HG02870 (cell line): Measurements from ENCODE around the gene SRGAP1.
"Not testable (repeated sequence)": the region's sequence is repeated elsewhere in the genome, so short reads cannot be mapped to it uniquely, and the experiment has no call there.

Experiments used
- ATAC-seq: cut with Tn5 transposase; IDR thresholded peaks from one replicate; pipeline ENCODE4 v1.9.1; 2021; ENCODE audit warnings: mild to moderate bottlenecking, moderate library complexity; ENCODE audit not compliant: unreplicated experiment

Gene SRGAP1

GRCh38 chr12:64076565-64076964 lies 232.1 kb downstream of the SRGAP1 start:
- not testable (repeated sequence) for ATAC-seq

GRCh38 chr12:64077922-64078321 lies 233.4 kb downstream of the SRGAP1 start:
- ATAC-seq: no peak

- no peak for ATAC-seq
Measured at GRCh38 chr12:64080319-64081007, 236.0 kb downstream of the SRGAP1 start.

- ATAC-seq: no peak
Measured at GRCh38 chr12:64081008-64081404, 236.5 kb downstream of the SRGAP1 start.

- ATAC-seq: no peak
Measured at GRCh38 chr12:64082116-64082515, 237.6 kb downstream of the SRGAP1 start.

GRCh38 chr12:64082866-64083268 lies 238.4 kb downstream of the SRGAP1 start:
- no peak for ATAC-seq

- ATAC-seq: no peak
Measured at GRCh38 chr12:64083285-64084210, 239.0 kb downstream of the SRGAP1 start.

- ATAC-seq: no peak
Measured at GRCh38 chr12:64085154-64085553, 240.7 kb downstream of the SRGAP1 start.

- ATAC-seq: no peak
Measured at GRCh38 chr12:64085996-64086395, 241.5 kb downstream of the SRGAP1 start.

- no peak for ATAC-seq
Measured at GRCh38 chr12:64086946-64087345, 242.4 kb downstream of the SRGAP1 start.

GRCh38 chr12:64087761-64088160 lies 243.3 kb downstream of the SRGAP1 start:
- no peak for ATAC-seq

- ATAC-seq: no peak
Measured at GRCh38 chr12:64088431-64089349, 244.2 kb downstream of the SRGAP1 start.

GRCh38 chr12:64090047-64090446 lies 245.5 kb downstream of the SRGAP1 start:
- no peak for ATAC-seq

- ATAC-seq: no peak
Measured at GRCh38 chr12:64091186-64091585, 246.7 kb downstream of the SRGAP1 start.

- ATAC-seq: no peak
Measured at GRCh38 chr12:64092507-64093196, 248.2 kb downstream of the SRGAP1 start.

- ATAC-seq: no peak
Measured at GRCh38 chr12:64093689-64094088, 249.2 kb downstream of the SRGAP1 start.

GRCh38 chr12:64097366-64098105 lies 253.0 kb downstream of the SRGAP1 start:
- ATAC-seq: no peak

GRCh38 chr12:64098709-64099354 lies 254.3 kb downstream of the SRGAP1 start:
- no peak for ATAC-seq

- no peak for ATAC-seq
Measured at GRCh38 chr12:64099397-64099796, 254.9 kb downstream of the SRGAP1 start.
